Measurements from ENCODE around the gene PLAC1.
A peak's percentile ranks its signal among the peaks of the same experiment; 100 is the strongest.

The PLAC1 gene

DNA sequence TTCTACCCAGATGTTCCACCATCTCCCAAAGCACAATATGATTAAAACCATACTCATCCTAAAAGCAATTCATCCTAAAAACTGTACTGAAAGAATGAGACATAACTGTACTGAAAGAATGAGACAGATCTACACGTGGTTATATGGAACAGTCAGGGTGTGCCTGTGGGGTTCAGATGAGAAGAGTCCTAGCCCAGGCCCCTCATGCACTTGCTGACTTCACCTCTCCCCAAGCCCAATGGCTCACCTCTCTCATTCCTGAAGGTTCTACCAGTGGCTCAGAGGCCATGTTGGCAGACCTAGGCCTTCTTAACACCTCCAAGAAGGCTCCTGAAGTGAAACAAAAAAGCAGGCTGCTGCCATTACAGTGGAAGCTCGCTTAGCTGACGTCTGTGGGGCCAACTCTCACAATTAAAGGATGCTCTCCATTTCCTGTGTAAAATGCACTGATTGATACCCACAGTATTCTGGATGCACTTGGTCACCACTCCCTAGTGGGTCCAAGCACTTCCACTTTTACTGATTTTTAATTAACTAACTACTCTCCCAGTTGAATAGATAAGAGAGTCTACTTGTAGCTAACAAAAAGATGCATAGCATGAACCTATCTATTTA lies 3.8 kb downstream of the PLAC1 start:
- Histone ChIP-seq H4K12ac (ENCODE audit: low read depth, low read length) (no peak overlapping the region), H3K4me1 (ENCODE audit: control insufficient read depth in 1 of 2, insufficient read depth in 2 of 2, low read length in 2 of 2) (peaks cover 2 to 4% of the 10 kb centered on the region in 2 experiments), H3K18ac (ENCODE audit: low read length) (no peak overlapping the region), H3K14ac (ENCODE audit: low read length) (no peak overlapping the region), H2BK12ac (ENCODE audit: low read length) (no peak overlapping the region), H3K27me3 (ENCODE audit: insufficient read depth, low read length) (no peaks in the 10 kb centered on the region), H2BK120ac (ENCODE audit: insufficient read depth, low read length, poor library complexity) (no peak overlapping the region), H3K79me2 (ENCODE audit: control insufficient read depth, insufficient read depth, low read length, poor library complexity) (no peaks in the 10 kb centered on the region), H2BK5ac (ENCODE audit: low read depth, low read length, poor library complexity) (no peak overlapping the region), H3K4me2 (ENCODE audit: low read length) (no peak overlapping the region), H3K9me3 (ENCODE audit: insufficient read depth, low read depth, low read length) (no peaks in the 10 kb centered on the region), H2AK5ac (ENCODE audit: low read length) (no peak overlapping the region), H4K91ac (ENCODE audit: low read depth, low read length) (no peak overlapping the region), H3K79me1 (ENCODE audit: low read length) (peaks cover 1% of the 10 kb centered on the region), H3K4me3 (ENCODE audit: low read depth, low read length) (no peak overlapping the region), H2AFZ (ENCODE audit: insufficient read depth, low read length, poor library complexity) (no peak overlapping the region), H4K8ac (ENCODE audit: low read depth, low read length) (no peak overlapping the region), H3K4ac (ENCODE audit: low read depth, low read length) (no peak overlapping the region), H3K23ac (ENCODE audit: low read length) (no peak overlapping the region), H3K36me3 (ENCODE audit: control insufficient read depth in 1 of 2, insufficient read depth in 2 of 2, low read length in 2 of 2) (no peaks in the 10 kb centered on the region), H3K9ac (ENCODE audit: low read length) (no peak overlapping the region), H3K27ac (ENCODE audit: low read depth, low read length) (no peak overlapping the region)
- no peak for DNase-seq
- WGBS (ENCODE audit: extremely low coverage, insufficient coverage, insufficient read length) = no CpG with 5 or more reads among the region's 3 CpGs

- H2BK5ac ChIP-seq (ENCODE audit: low read depth, low read length, poor library complexity) = no peak overlapping the region
- H4K91ac ChIP-seq (ENCODE audit: low read depth, low read length) = no peak overlapping the region
- H2AK5ac ChIP-seq (ENCODE audit: low read length) = no peak overlapping the region
- H3K23ac ChIP-seq (ENCODE audit: low read length) = no peak overlapping the region
- no peak for DNase-seq
- H2BK12ac ChIP-seq (ENCODE audit: low read length) = peak overlapping the region; percentile 9
- H3K14ac ChIP-seq (ENCODE audit: low read length) = no peak overlapping the region
- H3K18ac ChIP-seq (ENCODE audit: low read length) = no peak overlapping the region
- H2AFZ ChIP-seq (ENCODE audit: insufficient read depth, low read length, poor library complexity) = no peak overlapping the region
- H3K4ac ChIP-seq (ENCODE audit: low read depth, low read length) = no peak overlapping the region
- H3K4me3 ChIP-seq (ENCODE audit: low read depth, low read length) = no peak overlapping the region
- no peak overlapping the region for H3K4me2 ChIP-seq (ENCODE audit: low read length)
- H3K27ac ChIP-seq (ENCODE audit: low read depth, low read length) = no peak overlapping the region
- no peak overlapping the region for H4K8ac ChIP-seq (ENCODE audit: low read depth, low read length)
- no peak overlapping the region for H2BK120ac ChIP-seq (ENCODE audit: insufficient read depth, low read length, poor library complexity)
- peaks cover under 1% of the 10 kb centered on the region for H3K79me1 ChIP-seq (ENCODE audit: low read length)
- WGBS (ENCODE audit: extremely low coverage, insufficient coverage, insufficient read length) = no CpG with 5 or more reads among the region's 1 CpG
- no peaks in the 10 kb centered on the region for H3K9me3 ChIP-seq (ENCODE audit: insufficient read depth, low read depth, low read length)
- no peak overlapping the region for H3K9ac ChIP-seq (ENCODE audit: low read length)
- H4K12ac ChIP-seq (ENCODE audit: low read depth, low read length) = no peak overlapping the region
- peaks cover 2 to 4% of the 10 kb centered on the region in 2 experiments for H3K4me1 ChIP-seq (ENCODE audit: control insufficient read depth in 1 of 2, insufficient read depth in 2 of 2, low read length in 2 of 2)
- H3K27me3 ChIP-seq (ENCODE audit: insufficient read depth, low read length) = no peaks in the 10 kb centered on the region
- H3K36me3 ChIP-seq (ENCODE audit: control insufficient read depth in 1 of 2, insufficient read depth in 2 of 2, low read length in 2 of 2) = no peaks in the 10 kb centered on the region
- H3K79me2 ChIP-seq (ENCODE audit: control insufficient read depth, insufficient read depth, low read length, poor library complexity) = no peaks in the 10 kb centered on the region
Observed at GRCh38 chrX:134653835-134654234, 4.4 kb downstream of the PLAC1 start.

- H3K4me2 ChIP-seq (ENCODE audit: low read length) = no peak overlapping the region
- H3K36me3 ChIP-seq (ENCODE audit: control insufficient read depth in 1 of 2, insufficient read depth in 2 of 2, low read length in 2 of 2) = no peaks in the 10 kb centered on the region
- no CpG with 5 or more reads among the region's 6 CpGs for WGBS (ENCODE audit: extremely low coverage, insufficient coverage, insufficient read length)
- H3K79me1 ChIP-seq (ENCODE audit: low read length) = no peaks in the 10 kb centered on the region
- no peak overlapping the region for H2AFZ ChIP-seq (ENCODE audit: insufficient read depth, low read length, poor library complexity)
- peak overlapping the region; percentile 17 for H2BK120ac ChIP-seq (ENCODE audit: insufficient read depth, low read length, poor library complexity)
- H3K4me1 ChIP-seq (ENCODE audit: control insufficient read depth in 1 of 2, insufficient read depth in 2 of 2, low read length in 2 of 2) = peaks cover 0 to 4% of the 10 kb centered on the region in 2 experiments
- H4K91ac ChIP-seq (ENCODE audit: low read depth, low read length) = no peak overlapping the region
- H4K12ac ChIP-seq (ENCODE audit: low read depth, low read length) = no peak overlapping the region
- no peak overlapping the region for H3K23ac ChIP-seq (ENCODE audit: low read length)
- no peak overlapping the region for H3K27ac ChIP-seq (ENCODE audit: low read depth, low read length)
- no peak for DNase-seq
- H2AK5ac ChIP-seq (ENCODE audit: low read length) = no peak overlapping the region
- H3K9ac ChIP-seq (ENCODE audit: low read length) = no peak overlapping the region
- no peak overlapping the region for H3K4me3 ChIP-seq (ENCODE audit: low read depth, low read length)
- no peak overlapping the region for H3K14ac ChIP-seq (ENCODE audit: low read length)
- H3K79me2 ChIP-seq (ENCODE audit: control insufficient read depth, insufficient read depth, low read length, poor library complexity) = no peaks in the 10 kb centered on the region
- H3K18ac ChIP-seq (ENCODE audit: low read length) = no peak overlapping the region
- H4K8ac ChIP-seq (ENCODE audit: low read depth, low read length) = peak overlapping the region; percentile 29
- no peaks in the 10 kb centered on the region for H3K27me3 ChIP-seq (ENCODE audit: insufficient read depth, low read length)
- H2BK5ac ChIP-seq (ENCODE audit: low read depth, low read length, poor library complexity) = no peak overlapping the region
- H3K9me3 ChIP-seq (ENCODE audit: insufficient read depth, low read depth, low read length) = no peaks in the 10 kb centered on the region
- H2BK12ac ChIP-seq (ENCODE audit: low read length) = no peak overlapping the region
- no peak overlapping the region for H3K4ac ChIP-seq (ENCODE audit: low read depth, low read length)
Observed at GRCh38 chrX:134650701-134651100, 7.6 kb downstream of the PLAC1 start.

DNA sequence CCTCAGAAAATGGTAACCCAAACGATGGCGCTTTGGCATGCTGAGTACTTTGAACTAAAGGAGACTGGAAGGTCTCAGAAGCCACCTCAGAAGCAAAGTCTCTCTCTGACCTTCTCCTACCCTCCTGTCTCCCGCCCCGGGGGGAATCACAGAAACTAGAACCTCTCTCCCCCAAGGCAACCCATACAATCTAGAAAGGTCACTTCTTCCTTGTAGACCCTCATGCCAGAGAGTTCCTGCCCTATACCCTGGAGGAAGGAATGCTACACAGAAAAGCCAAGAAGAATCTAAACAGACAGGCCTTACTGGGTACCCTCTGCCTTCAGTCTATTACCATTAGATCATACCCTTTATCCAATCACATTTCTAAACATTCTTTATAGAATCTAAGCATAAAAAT lies 8.5 kb downstream of the PLAC1 start:
- no peaks in the 10 kb centered on the region for H3K79me2 ChIP-seq (ENCODE audit: control insufficient read depth, insufficient read depth, low read length, poor library complexity)
- DNase-seq = peak; percentile 36 to 76
- no peak overlapping the region for H4K8ac ChIP-seq (ENCODE audit: low read depth, low read length)
- H3K27me3 ChIP-seq (ENCODE audit: insufficient read depth, low read length) = no peaks in the 10 kb centered on the region
- no peaks in the 10 kb centered on the region for H3K9me3 ChIP-seq (ENCODE audit: insufficient read depth, low read depth, low read length)
- no peak overlapping the region for H4K12ac ChIP-seq (ENCODE audit: low read depth, low read length)
- no peak overlapping the region for H3K4me3 ChIP-seq (ENCODE audit: low read depth, low read length)
- WGBS (ENCODE audit: extremely low coverage, insufficient coverage, insufficient read length) = no CpG with 5 or more reads among the region's 4 CpGs
- no peak overlapping the region for H3K18ac ChIP-seq (ENCODE audit: low read length)
- H3K36me3 ChIP-seq (ENCODE audit: control insufficient read depth in 1 of 2, insufficient read depth in 2 of 2, low read length in 2 of 2) = no peaks in the 10 kb centered on the region
- no peak overlapping the region for H4K91ac ChIP-seq (ENCODE audit: low read depth, low read length)
- H2BK5ac ChIP-seq (ENCODE audit: low read depth, low read length, poor library complexity) = no peak overlapping the region
- no peak overlapping the region for H3K27ac ChIP-seq (ENCODE audit: low read depth, low read length)
- H3K4ac ChIP-seq (ENCODE audit: low read depth, low read length) = no peak overlapping the region
- peaks cover 0 to 4% of the 10 kb centered on the region in 2 experiments for H3K4me1 ChIP-seq (ENCODE audit: control insufficient read depth in 1 of 2, insufficient read depth in 2 of 2, low read length in 2 of 2)
- H3K23ac ChIP-seq (ENCODE audit: low read length) = no peak overlapping the region
- no peak overlapping the region for H2AK5ac ChIP-seq (ENCODE audit: low read length)
- no peak overlapping the region for H3K9ac ChIP-seq (ENCODE audit: low read length)
- no peak overlapping the region for H2BK120ac ChIP-seq (ENCODE audit: insufficient read depth, low read length, poor library complexity)
- no peak overlapping the region for H2AFZ ChIP-seq (ENCODE audit: insufficient read depth, low read length, poor library complexity)
- no peak overlapping the region for H3K4me2 ChIP-seq (ENCODE audit: low read length)
- H2BK12ac ChIP-seq (ENCODE audit: low read length) = peak overlapping the region; percentile 49
- no peak overlapping the region for H3K14ac ChIP-seq (ENCODE audit: low read length)
- no peaks in the 10 kb centered on the region for H3K79me1 ChIP-seq (ENCODE audit: low read length)

Measured in trophoblast cell (in vitro differentiated cells and primary cell).